Superior temporal gyrus (tissue), 1 donor: ENCODE measurements around the gene PRTG.
"Not testable (repeated sequence)": the region's sequence is repeated elsewhere in the genome, so short reads cannot be mapped to it uniquely, and the experiment has no call there.

Experiments
- DNase-seq: peaks from one replicate; pipeline ENCODE4 v3.0.0-alpha.2; 2016; ENCODE audit errors: extremely low spot score

Gene PRTG

GRCh38 chr15:55696221-55696620 lies 46.7 kb downstream of the PRTG start:
- DNase-seq = no peak

- DNase-seq = no peak
Measured at GRCh38 chr15:55695432-55695831, 47.5 kb downstream of the PRTG start.

- DNase-seq = no peak
Measured at GRCh38 chr15:55694652-55695150, 48.3 kb downstream of the PRTG start.

GRCh38 chr15:55693116-55693515 lies 49.8 kb downstream of the PRTG start:
- not testable (repeated sequence) for DNase-seq

GRCh38 chr15:55687792-55688191 lies 55.2 kb downstream of the PRTG start:
- DNase-seq = no peak

GRCh38 chr15:55685286-55685685 lies 57.7 kb downstream of the PRTG start:
- DNase-seq = no peak

GRCh38 chr15:55683376-55683775 lies 59.6 kb downstream of the PRTG start:
- DNase-seq = no peak

- DNase-seq = no peak
Measured at GRCh38 chr15:55681631-55682030, 61.3 kb downstream of the PRTG start.

GRCh38 chr15:55676507-55676906 lies 66.4 kb downstream of the PRTG start:
- no peak for DNase-seq

GRCh38 chr15:55673287-55673686 lies 69.7 kb downstream of the PRTG start:
- no peak for DNase-seq

- DNase-seq = no peak
Measured at GRCh38 chr15:55669270-55669669, 73.7 kb downstream of the PRTG start.

- no peak for DNase-seq
Measured at GRCh38 chr15:55665605-55666227, 77.2 kb downstream of the PRTG start.

- DNase-seq = no peak
Measured at GRCh38 chr15:55661428-55661827, 81.5 kb downstream of the PRTG start.

GRCh38 chr15:55660153-55660552 lies 82.8 kb downstream of the PRTG start:
- no peak for DNase-seq

- no peak for DNase-seq
Measured at GRCh38 chr15:55659481-55659880, 83.5 kb downstream of the PRTG start.

GRCh38 chr15:55658886-55659285 lies 84.1 kb downstream of the PRTG start:
- DNase-seq = no peak

GRCh38 chr15:55654561-55655031 lies 88.4 kb downstream of the PRTG start:
- no peak for DNase-seq

GRCh38 chr15:55652909-55653495 lies 90.0 kb downstream of the PRTG start:
- no peak for DNase-seq

- no peak for DNase-seq
Measured at GRCh38 chr15:55652359-55652758, 90.6 kb downstream of the PRTG start.

- no peak for DNase-seq
Measured at GRCh38 chr15:55649058-55649423, 93.9 kb downstream of the PRTG start.

GRCh38 chr15:55638764-55639163 lies 104.2 kb downstream of the PRTG start:
- DNase-seq = no peak

- no peak for DNase-seq
Measured at GRCh38 chr15:55637086-55637485, 105.9 kb downstream of the PRTG start.

- DNase-seq = no peak
Measured at GRCh38 chr15:55633731-55634130, 109.2 kb downstream of the PRTG start.

GRCh38 chr15:55632434-55632833 lies 110.5 kb downstream of the PRTG start:
- DNase-seq = no peak
